ENCODE measurements around the gene KHNYN. TPM values are rescaled to one million over a fixed set of nuclear protein-coding genes. Genes with fewer than 3 reads are reported as not detected.

The KHNYN gene
- total and polyA plus RNA-seq, 2 experiments from 2014 or later: 2.7 to 28.1 TPM

DNA sequence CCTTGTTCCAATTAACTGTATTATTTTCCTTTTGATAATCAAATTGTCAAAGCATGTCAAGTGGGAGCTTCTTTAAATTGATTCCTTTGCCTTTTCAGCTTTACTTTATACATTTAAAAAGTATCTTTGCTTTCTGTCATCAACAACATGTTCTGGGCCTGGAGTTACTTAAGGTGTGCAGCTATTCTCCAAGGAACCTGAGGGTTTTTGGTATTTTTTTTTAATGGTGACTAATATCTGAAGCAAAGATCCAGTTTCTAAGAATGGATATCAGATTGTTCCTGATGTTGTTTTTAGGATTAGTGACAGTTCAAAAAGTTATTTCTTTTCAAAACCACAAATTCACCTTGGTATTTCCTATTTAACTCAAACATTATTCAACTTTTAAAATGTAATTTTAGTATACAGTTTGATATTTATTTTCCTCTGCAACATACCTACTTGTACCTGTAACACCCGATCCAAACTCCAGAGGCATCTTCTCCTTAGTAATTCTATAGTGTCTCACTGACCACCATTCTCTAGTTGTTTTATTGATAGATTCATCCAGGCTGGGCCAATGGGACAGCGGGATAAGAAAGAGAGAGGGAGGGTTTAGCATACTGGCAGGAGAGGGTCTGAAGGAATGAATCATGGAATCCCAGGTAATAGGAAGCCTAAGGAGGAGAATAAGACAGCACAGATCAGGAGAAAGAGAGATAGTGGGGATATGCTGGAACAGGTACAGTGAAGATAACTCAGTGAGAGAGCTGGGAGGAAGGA, 3.4 kb upstream of the KHNYN start (continued):
- TF ChIP-seq, protein P1, sequence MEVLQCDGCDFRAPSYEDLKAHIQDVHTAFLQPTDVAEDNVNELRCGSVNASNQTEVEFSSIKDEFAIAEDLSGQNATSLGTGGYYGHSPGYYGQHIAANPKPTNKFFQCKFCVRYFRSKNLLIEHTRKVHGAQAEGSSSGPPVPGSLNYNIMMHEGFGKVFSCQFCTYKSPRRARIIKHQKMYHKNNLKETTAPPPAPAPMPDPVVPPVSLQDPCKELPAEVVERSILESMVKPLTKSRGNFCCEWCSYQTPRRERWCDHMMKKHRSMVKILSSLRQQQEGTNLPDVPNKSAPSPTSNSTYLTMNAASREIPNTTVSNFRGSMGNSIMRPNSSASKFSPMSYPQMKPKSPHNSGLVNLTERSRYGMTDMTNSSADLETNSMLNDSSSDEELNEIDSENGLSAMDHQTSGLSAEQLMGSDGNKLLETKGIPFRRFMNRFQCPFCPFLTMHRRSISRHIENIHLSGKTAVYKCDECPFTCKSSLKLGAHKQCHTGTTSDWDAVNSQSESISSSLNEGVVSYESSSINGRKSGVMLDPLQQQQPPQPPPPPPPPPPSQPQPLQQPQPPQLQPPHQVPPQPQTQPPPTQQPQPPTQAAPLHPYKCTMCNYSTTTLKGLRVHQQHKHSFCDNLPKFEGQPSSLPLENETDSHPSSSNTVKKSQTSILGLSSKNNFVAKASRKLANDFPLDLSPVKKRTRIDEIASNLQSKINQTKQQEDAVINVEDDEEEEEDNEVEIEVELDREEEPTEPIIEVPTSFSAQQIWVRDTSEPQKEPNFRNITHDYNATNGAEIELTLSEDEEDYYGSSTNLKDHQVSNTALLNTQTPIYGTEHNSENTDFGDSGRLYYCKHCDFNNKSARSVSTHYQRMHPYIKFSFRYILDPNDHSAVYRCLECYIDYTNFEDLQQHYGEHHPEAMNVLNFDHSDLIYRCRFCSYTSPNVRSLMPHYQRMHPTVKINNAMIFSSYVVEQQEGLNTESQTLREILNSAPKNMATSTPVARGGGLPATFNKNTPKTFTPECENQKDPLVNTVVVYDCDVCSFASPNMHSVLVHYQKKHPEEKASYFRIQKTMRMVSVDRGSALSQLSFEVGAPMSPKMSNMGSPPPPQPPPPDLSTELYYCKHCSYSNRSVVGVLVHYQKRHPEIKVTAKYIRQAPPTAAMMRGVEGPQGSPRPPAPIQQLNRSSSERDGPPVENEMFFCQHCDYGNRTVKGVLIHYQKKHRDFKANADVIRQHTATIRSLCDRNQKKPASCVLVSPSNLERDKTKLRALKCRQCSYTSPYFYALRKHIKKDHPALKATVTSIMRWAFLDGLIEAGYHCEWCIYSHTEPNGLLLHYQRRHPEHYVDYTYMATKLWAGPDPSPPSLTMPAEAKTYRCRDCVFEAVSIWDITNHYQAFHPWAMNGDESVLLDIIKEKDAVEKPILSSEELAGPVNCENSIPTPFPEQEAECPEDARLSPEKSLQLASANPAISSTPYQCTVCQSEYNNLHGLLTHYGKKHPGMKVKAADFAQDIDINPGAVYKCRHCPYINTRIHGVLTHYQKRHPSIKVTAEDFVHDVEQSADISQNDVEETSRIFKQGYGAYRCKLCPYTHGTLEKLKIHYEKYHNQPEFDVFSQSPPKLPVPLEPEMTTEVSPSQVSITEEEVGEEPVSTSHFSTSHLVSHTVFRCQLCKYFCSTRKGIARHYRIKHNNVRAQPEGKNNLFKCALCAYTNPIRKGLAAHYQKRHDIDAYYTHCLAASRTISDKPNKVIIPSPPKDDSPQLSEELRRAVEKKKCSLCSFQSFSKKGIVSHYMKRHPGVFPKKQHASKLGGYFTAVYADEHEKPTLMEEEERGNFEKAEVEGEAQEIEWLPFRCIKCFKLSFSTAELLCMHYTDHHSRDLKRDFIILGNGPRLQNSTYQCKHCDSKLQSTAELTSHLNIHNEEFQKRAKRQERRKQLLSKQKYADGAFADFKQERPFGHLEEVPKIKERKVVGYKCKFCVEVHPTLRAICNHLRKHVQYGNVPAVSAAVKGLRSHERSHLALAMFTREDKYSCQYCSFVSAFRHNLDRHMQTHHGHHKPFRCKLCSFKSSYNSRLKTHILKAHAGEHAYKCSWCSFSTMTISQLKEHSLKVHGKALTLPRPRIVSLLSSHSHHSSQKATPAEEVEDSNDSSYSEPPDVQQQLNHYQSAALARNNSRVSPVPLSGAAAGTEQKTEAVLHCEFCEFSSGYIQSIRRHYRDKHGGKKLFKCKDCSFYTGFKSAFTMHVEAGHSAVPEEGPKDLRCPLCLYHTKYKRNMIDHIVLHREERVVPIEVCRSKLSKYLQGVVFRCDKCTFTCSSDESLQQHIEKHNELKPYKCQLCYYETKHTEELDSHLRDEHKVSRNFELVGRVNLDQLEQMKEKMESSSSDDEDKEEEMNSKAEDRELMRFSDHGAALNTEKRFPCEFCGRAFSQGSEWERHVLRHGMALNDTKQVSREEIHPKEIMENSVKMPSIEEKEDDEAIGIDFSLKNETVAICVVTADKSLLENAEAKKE (CRISPR knock-in tag; IDR thresholded peaks at IDR 0.05): no peak
- TF ChIP-seq NANOG (IDR thresholded peaks at IDR 0.05; ENCODE audit: borderline replicate concordance) (no peak), ZNF114 (CRISPR knock-in tag; IDR thresholded peaks at IDR 0.05) (no peak), POLR2AphosphoS5 (IDR thresholded peaks at IDR 0.05; ENCODE audit: low read depth) (no peak)
- TF ChIP-seq, protein P2, sequence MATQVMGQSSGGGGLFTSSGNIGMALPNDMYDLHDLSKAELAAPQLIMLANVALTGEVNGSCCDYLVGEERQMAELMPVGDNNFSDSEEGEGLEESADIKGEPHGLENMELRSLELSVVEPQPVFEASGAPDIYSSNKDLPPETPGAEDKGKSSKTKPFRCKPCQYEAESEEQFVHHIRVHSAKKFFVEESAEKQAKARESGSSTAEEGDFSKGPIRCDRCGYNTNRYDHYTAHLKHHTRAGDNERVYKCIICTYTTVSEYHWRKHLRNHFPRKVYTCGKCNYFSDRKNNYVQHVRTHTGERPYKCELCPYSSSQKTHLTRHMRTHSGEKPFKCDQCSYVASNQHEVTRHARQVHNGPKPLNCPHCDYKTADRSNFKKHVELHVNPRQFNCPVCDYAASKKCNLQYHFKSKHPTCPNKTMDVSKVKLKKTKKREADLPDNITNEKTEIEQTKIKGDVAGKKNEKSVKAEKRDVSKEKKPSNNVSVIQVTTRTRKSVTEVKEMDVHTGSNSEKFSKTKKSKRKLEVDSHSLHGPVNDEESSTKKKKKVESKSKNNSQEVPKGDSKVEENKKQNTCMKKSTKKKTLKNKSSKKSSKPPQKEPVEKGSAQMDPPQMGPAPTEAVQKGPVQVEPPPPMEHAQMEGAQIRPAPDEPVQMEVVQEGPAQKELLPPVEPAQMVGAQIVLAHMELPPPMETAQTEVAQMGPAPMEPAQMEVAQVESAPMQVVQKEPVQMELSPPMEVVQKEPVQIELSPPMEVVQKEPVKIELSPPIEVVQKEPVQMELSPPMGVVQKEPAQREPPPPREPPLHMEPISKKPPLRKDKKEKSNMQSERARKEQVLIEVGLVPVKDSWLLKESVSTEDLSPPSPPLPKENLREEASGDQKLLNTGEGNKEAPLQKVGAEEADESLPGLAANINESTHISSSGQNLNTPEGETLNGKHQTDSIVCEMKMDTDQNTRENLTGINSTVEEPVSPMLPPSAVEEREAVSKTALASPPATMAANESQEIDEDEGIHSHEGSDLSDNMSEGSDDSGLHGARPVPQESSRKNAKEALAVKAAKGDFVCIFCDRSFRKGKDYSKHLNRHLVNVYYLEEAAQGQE (IDR thresholded peaks at IDR 0.05; ENCODE audit: unreplicated experiment): no peak
- TF ChIP-seq, protein P3, sequence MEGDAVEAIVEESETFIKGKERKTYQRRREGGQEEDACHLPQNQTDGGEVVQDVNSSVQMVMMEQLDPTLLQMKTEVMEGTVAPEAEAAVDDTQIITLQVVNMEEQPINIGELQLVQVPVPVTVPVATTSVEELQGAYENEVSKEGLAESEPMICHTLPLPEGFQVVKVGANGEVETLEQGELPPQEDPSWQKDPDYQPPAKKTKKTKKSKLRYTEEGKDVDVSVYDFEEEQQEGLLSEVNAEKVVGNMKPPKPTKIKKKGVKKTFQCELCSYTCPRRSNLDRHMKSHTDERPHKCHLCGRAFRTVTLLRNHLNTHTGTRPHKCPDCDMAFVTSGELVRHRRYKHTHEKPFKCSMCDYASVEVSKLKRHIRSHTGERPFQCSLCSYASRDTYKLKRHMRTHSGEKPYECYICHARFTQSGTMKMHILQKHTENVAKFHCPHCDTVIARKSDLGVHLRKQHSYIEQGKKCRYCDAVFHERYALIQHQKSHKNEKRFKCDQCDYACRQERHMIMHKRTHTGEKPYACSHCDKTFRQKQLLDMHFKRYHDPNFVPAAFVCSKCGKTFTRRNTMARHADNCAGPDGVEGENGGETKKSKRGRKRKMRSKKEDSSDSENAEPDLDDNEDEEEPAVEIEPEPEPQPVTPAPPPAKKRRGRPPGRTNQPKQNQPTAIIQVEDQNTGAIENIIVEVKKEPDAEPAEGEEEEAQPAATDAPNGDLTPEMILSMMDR (conservative IDR thresholded peaks at IDR 0.05; ENCODE audit: low read depth in 2 of 2): no peak
